Hematopoietic multipotent progenitor cell treated with erythropoietin and hydrocortisone succinate and interleukin-3 and kit ligand, for 6 days (in vitro differentiated cells): ENCODE data around the gene MAMSTR.
"Not testable (repeated sequence)": the region's sequence is repeated elsewhere in the genome, so short reads cannot be mapped to it uniquely, and the experiment has no call there.

Experiments used
- DNase-seq: peaks from one replicate; pipeline ENCODE4 v3.0.0-alpha.2; 2015

The MAMSTR gene

GRCh38 chr19:48718711-48719231 is 754 bp downstream of the MAMSTR start:
- no peak for DNase-seq

GRCh38 chr19:48718106-48718505 is 1.4 kb downstream of the MAMSTR start:
- DNase-seq: not testable (repeated sequence)

- DNase-seq: peak; percentile 58
These were observed 2.8 kb downstream of the MAMSTR start for GRCh38 chr19:48716562-48717291.

- DNase-seq: no peak
These were observed 3.8 kb downstream of the MAMSTR start for GRCh38 chr19:48715681-48716171.

- no peak for DNase-seq
These were observed 4.5 kb downstream of the MAMSTR start for GRCh38 chr19:48714759-48715675.

GRCh38 chr19:48713864-48714755 is 5.4 kb downstream of the MAMSTR start:
- peak; percentile 100 for DNase-seq

- peak; percentile 58 for DNase-seq
These were observed 6.3 kb downstream of the MAMSTR start for GRCh38 chr19:48713041-48713863.

- DNase-seq: no peak
These were observed 8.3 kb downstream of the MAMSTR start for GRCh38 chr19:48711106-48711662.

GRCh38 chr19:48708471-48708870 is 11.1 kb downstream of the MAMSTR start:
- no peak for DNase-seq

- no peak for DNase-seq
These were observed 14.1 kb downstream of the MAMSTR start for GRCh38 chr19:48705431-48705830.

GRCh38 chr19:48703316-48703715 is 16.2 kb downstream of the MAMSTR start:
- no peak for DNase-seq

GRCh38 chr19:48702701-48703100 is 16.8 kb downstream of the MAMSTR start:
- no peak for DNase-seq

- peak; percentile 91 for DNase-seq
These were observed 21.5 kb downstream of the MAMSTR start for GRCh38 chr19:48698046-48698445.

- DNase-seq: no peak
These were observed 23.0 kb downstream of the MAMSTR start for GRCh38 chr19:48696353-48697010.

- DNase-seq: no peak
These were observed 23.7 kb downstream of the MAMSTR start, which contains the start of gene FUT2 for GRCh38 chr19:48695743-48696352. TSS of gene FUT2 (plus strand) at chr19:48695971. CDS start at chr19:48702957, 6,986 bp downstream.

- not testable (repeated sequence) for DNase-seq
These were observed 25.9 kb downstream of the MAMSTR start for GRCh38 chr19:48693629-48694028.

- DNase-seq: no peak
These were observed 30.1 kb downstream of the MAMSTR start for GRCh38 chr19:48689449-48689848.

GRCh38 chr19:48687776-48688175 is 31.7 kb downstream of the MAMSTR start:
- DNase-seq: no peak

- DNase-seq: not testable (repeated sequence)
These were observed 32.9 kb downstream of the MAMSTR start for GRCh38 chr19:48686637-48687036.

- no peak for DNase-seq
These were observed 33.4 kb downstream of the MAMSTR start for GRCh38 chr19:48686088-48686487.
